ENCODE data around the gene ADGRV1. TPM values are rescaled to one million over a fixed set of nuclear protein-coding genes. Genes with fewer than 3 reads are reported as not detected.

The ADGRV1 gene
- total RNA-seq, 1 donor from 2014 or later: 18.2 TPM

- no peak for DNase-seq
- H3K27ac Mint-ChIP-seq (ENCODE audit: unreplicated experiment): no peak overlapping the region
- no peak for TF ChIP-seq CTCF (IDR thresholded peaks at IDR 0.05; ENCODE audit: partially characterized antibody, unreplicated experiment)
- no peaks in the 10 kb centered on the region for H3K9me3 Mint-ChIP-seq (ENCODE audit: unreplicated experiment)
- no peak overlapping the region for H3K4me3 Mint-ChIP-seq (ENCODE audit: unreplicated experiment)
- H3K27me3 Mint-ChIP-seq (ENCODE audit: unreplicated experiment): no peaks in the 10 kb centered on the region
- peaks cover 10% of the 10 kb centered on the region for H3K36me3 Mint-ChIP-seq (ENCODE audit: unreplicated experiment)
- no peaks in the 10 kb centered on the region for H3K4me1 Mint-ChIP-seq (ENCODE audit: low read depth, unreplicated experiment)
Measured at GRCh38 chr5:91150636-91151035, 592.0 kb downstream of the ADGRV1 start.

GRCh38 chr5:91151947-91152346 lies 593.4 kb downstream of the ADGRV1 start:
- H3K4me1 Mint-ChIP-seq (ENCODE audit: low read depth, unreplicated experiment): no peaks in the 10 kb centered on the region
- no peak for DNase-seq
- no peak overlapping the region for H3K4me3 Mint-ChIP-seq (ENCODE audit: unreplicated experiment)
- H3K36me3 Mint-ChIP-seq (ENCODE audit: unreplicated experiment): peaks cover 10% of the 10 kb centered on the region
- no peak overlapping the region for H3K27ac Mint-ChIP-seq (ENCODE audit: unreplicated experiment)
- H3K27me3 Mint-ChIP-seq (ENCODE audit: unreplicated experiment): no peaks in the 10 kb centered on the region
- no peaks in the 10 kb centered on the region for H3K9me3 Mint-ChIP-seq (ENCODE audit: unreplicated experiment)
- TF ChIP-seq CTCF (IDR thresholded peaks at IDR 0.05; ENCODE audit: partially characterized antibody, unreplicated experiment): no peak

GRCh38 chr5:91154338-91154737 lies 595.7 kb downstream of the ADGRV1 start:
- Mint-ChIP-seq H3K36me3 (ENCODE audit: unreplicated experiment) (peaks cover 5% of the 10 kb centered on the region), H3K27ac (ENCODE audit: unreplicated experiment) (no peak overlapping the region), H3K27me3 (ENCODE audit: unreplicated experiment) (no peaks in the 10 kb centered on the region), H3K9me3 (ENCODE audit: unreplicated experiment) (no peaks in the 10 kb centered on the region), H3K4me1 (ENCODE audit: low read depth, unreplicated experiment) (no peaks in the 10 kb centered on the region), H3K4me3 (ENCODE audit: unreplicated experiment) (no peak overlapping the region)
- DNase-seq: no peak
- no peak for TF ChIP-seq CTCF (IDR thresholded peaks at IDR 0.05; ENCODE audit: partially characterized antibody, unreplicated experiment)

- no peaks in the 10 kb centered on the region for H3K4me1 Mint-ChIP-seq (ENCODE audit: low read depth, unreplicated experiment)
- H3K27ac Mint-ChIP-seq (ENCODE audit: unreplicated experiment): no peak overlapping the region
- no peaks in the 10 kb centered on the region for H3K9me3 Mint-ChIP-seq (ENCODE audit: unreplicated experiment)
Measured at GRCh38 chr5:91155274-91155673, 596.7 kb downstream of the ADGRV1 start.

GRCh38 chr5:91156242-91156641 lies 597.6 kb downstream of the ADGRV1 start:
- Mint-ChIP-seq H3K27me3 (ENCODE audit: unreplicated experiment) (no peaks in the 10 kb centered on the region), H3K9me3 (ENCODE audit: unreplicated experiment) (no peaks in the 10 kb centered on the region), H3K27ac (ENCODE audit: unreplicated experiment) (no peak overlapping the region), H3K4me1 (ENCODE audit: low read depth, unreplicated experiment) (no peaks in the 10 kb centered on the region), H3K4me3 (ENCODE audit: unreplicated experiment) (no peak overlapping the region), H3K36me3 (ENCODE audit: unreplicated experiment) (no peaks in the 10 kb centered on the region)
- no peak for DNase-seq
- TF ChIP-seq CTCF (IDR thresholded peaks at IDR 0.05; ENCODE audit: partially characterized antibody, unreplicated experiment): no peak

More at GRCh38 chr5:91155274-91155673, 596.7 kb downstream of the ADGRV1 start:
- Mint-ChIP-seq H3K27me3 (ENCODE audit: unreplicated experiment) (no peaks in the 10 kb centered on the region), H3K36me3 (ENCODE audit: unreplicated experiment) (peaks cover under 1% of the 10 kb centered on the region), H3K4me3 (ENCODE audit: unreplicated experiment) (no peak overlapping the region)
- no peak for DNase-seq
- TF ChIP-seq CTCF (IDR thresholded peaks at IDR 0.05; ENCODE audit: partially characterized antibody, unreplicated experiment): no peak

Data from glutamatergic neuron (in vitro differentiated cells).